Neural cell (in vitro differentiated cells): ENCODE measurements around the gene GPR157. TPM values are rescaled to one million over a fixed set of nuclear protein-coding genes. Genes with fewer than 3 reads are reported as not detected.

Experiments
- H2AFZ ChIP-seq: fragments of 200-600, 300-800 bp; sonication (generic), shearing (Covaris generic); 2 replicates; pipeline ENCODE4 v1.6.0; 2014; ENCODE audit warnings: low read depth, mild to moderate bottlenecking, antibody characterized with exemption, low read length, moderate library complexity
- H3F3A ChIP-seq: fragments of 200-600 bp; shearing (Covaris generic); 2 replicates; pipeline ENCODE4 v1.6.1; 2016; ENCODE audit warnings: mild to moderate bottlenecking, moderate library complexity, mixed read lengths, antibody characterized with exemption, low read length; ENCODE audit not compliant: insufficient read depth, poor library complexity, severe bottlenecking
- H3K27ac ChIP-seq: fragments of 200-600, 300-800 bp; sonication (generic), shearing (Covaris generic); 2 replicates; pipeline ENCODE4 v1.5.1; 2014; ENCODE audit warnings: mild to moderate bottlenecking, low read length, moderate library complexity
- H3K27me3 ChIP-seq: fragments of 300-800, 200-600 bp; sonication (generic), shearing (Covaris generic); 2 replicates; pipeline ENCODE4 v1.6.0; 2014; ENCODE audit warnings: mild to moderate bottlenecking, low read depth, low read length, moderate library complexity; ENCODE audit not compliant: insufficient read depth
- H3K36me3 ChIP-seq: fragments of 300-800, 200-600 bp; sonication (generic), shearing (Covaris generic); 2 replicates; pipeline ENCODE4 v1.5.1; 2014; ENCODE audit warnings: mild to moderate bottlenecking, antibody characterized with exemption, low read length, moderate library complexity; ENCODE audit not compliant: insufficient read depth
- H3K4me2 ChIP-seq: fragments of 300-800, 200-600 bp; sonication (generic), shearing (Covaris generic); 2 replicates; pipeline ENCODE4 v1.6.0; 2014; ENCODE audit warnings: mild to moderate bottlenecking, low read length
- H3K4me3 ChIP-seq: fragments of 300-800, 200-600 bp; sonication (generic), shearing (Covaris generic); 2 replicates; pipeline ENCODE4 v1.5.1; 2014; ENCODE audit warnings: mild to moderate bottlenecking, low read length, moderate library complexity
- H3K79me2 ChIP-seq: fragments of 200-600 bp; shearing (Covaris generic); replicated peaks from 2 replicates; pipeline ENCODE4 v1.6.0; 2014; ENCODE audit warnings: mild to moderate bottlenecking, low read length, moderate library complexity; ENCODE audit not compliant: insufficient read depth
- H3K9ac ChIP-seq: fragments of 300-800, 200-600 bp; sonication (generic), shearing (Covaris generic); 2 replicates; pipeline ENCODE4 v1.6.1; 2016; ENCODE audit warnings: mild to moderate bottlenecking, low read length, mixed read lengths
- H3K9me2 ChIP-seq: fragments of 200-600 bp; shearing (Covaris generic); 2 replicates; pipeline ENCODE4 v1.6.1; 2016; ENCODE audit warnings: mild to moderate bottlenecking, low read length, mixed read lengths; ENCODE audit not compliant: insufficient read depth
- H3K9me3 ChIP-seq: fragments of 200-600, 300-800 bp; sonication (generic), shearing (Covaris generic); 2 replicates; pipeline ENCODE4 v1.6.1; 2016; ENCODE audit warnings: mild to moderate bottlenecking, mixed run types, low read length, moderate library complexity, mixed read lengths
- H4K20me1 ChIP-seq: fragments of 200-600 bp; shearing (Covaris generic); 2 replicates; pipeline ENCODE4 v1.6.1; 2016; ENCODE audit warnings: mild to moderate bottlenecking, mixed run types; ENCODE audit not compliant: insufficient read depth
- CTCF ChIP-seq: fragments of 450-650 bp; IDR thresholded peaks from 2 replicates; pipeline ENCODE4 v1.5.1; 2014; ENCODE audit warnings: antibody characterized with exemption, mild to moderate bottlenecking, moderate library complexity; ENCODE audit not compliant: poor library complexity, severe bottlenecking
- EP300 ChIP-seq: fragments of 450-650 bp; conservative IDR thresholded peaks from 2 replicates; pipeline ENCODE4 v1.6.1; 2014; ENCODE audit warnings: antibody characterized with exemption, mild to moderate bottlenecking, moderate library complexity; ENCODE audit not compliant: poor library complexity, severe bottlenecking
- EZH2 ChIP-seq: fragments of 200-600, 300-800 bp; shearing (Covaris generic), sonication (generic); IDR thresholded peaks from 2 replicates; pipeline ENCODE4 v1.6.1; 2014; ENCODE audit warnings: antibody characterized with exemption, low read length, borderline replicate concordance, mild to moderate bottlenecking; ENCODE audit not compliant: insufficient read depth, poor library complexity, severe bottlenecking
- MXI1 ChIP-seq: fragments of 450-650 bp; conservative IDR thresholded peaks from 2 replicates; pipeline ENCODE4 v1.6.1; 2014; ENCODE audit warnings: antibody characterized with exemption, mild to moderate bottlenecking; ENCODE audit not compliant: poor library complexity, severe bottlenecking
- POLR2AphosphoS5 ChIP-seq: IDR thresholded peaks from 2 replicates; pipeline ENCODE4 v1.6.1; 2012
- RAD21 ChIP-seq: fragments of 450-650 bp; conservative IDR thresholded peaks from 2 replicates; pipeline ENCODE4 v1.6.1; 2014; ENCODE audit warnings: antibody characterized with exemption, mild to moderate bottlenecking, moderate library complexity
- REST ChIP-seq: IDR thresholded peaks from 2 replicates; pipeline ENCODE4 v1.6.1; 2012; ENCODE audit warnings: borderline replicate concordance
- SMC3 ChIP-seq: fragments of 450-650 bp; conservative IDR thresholded peaks from 2 replicates; pipeline ENCODE4 v1.6.1; 2014; ENCODE audit warnings: antibody characterized with exemption, mild to moderate bottlenecking, moderate library complexity; ENCODE audit not compliant: poor library complexity
- TAF1 ChIP-seq: IDR thresholded peaks from 2 replicates; pipeline ENCODE4 v1.6.1; 2012; ENCODE audit warnings: low read depth
- polyA plus RNA-seq: library from polyadenylated mRNA; depleted of rRNA; stranded (reverse); fragments of >200 nt; gene quantifications from 2 replicates; pipeline ENCODE4 v1.2.3, GENCODE V29; 2014

GPR157 gene
- polyA plus RNA-seq, 1 donor from 2014 or later: not detected

- TF ChIP-seq EP300: no peak
- no peak for TF ChIP-seq REST
- no peak for TF ChIP-seq RAD21
- TF ChIP-seq MXI1: no peak
- no peak for TF ChIP-seq TAF1
- TF ChIP-seq SMC3: no peak
- no peak for TF ChIP-seq CTCF
- no peak for TF ChIP-seq POLR2AphosphoS5
- no peak for TF ChIP-seq EZH2
- H3K9ac ChIP-seq: no peak overlapping the region
- H3K27ac ChIP-seq: no peak overlapping the region
- no peaks in the 10 kb centered on the region for H3K9me3 ChIP-seq
- no peak overlapping the region for H3K4me2 ChIP-seq
- H3F3A ChIP-seq: no peaks in the 10 kb centered on the region
- H2AFZ ChIP-seq: no peak overlapping the region
- no peaks in the 10 kb centered on the region for H3K36me3 ChIP-seq
- H4K20me1 ChIP-seq: no peaks in the 10 kb centered on the region
- H3K4me3 ChIP-seq: no peak overlapping the region
- no peaks in the 10 kb centered on the region for H3K9me2 ChIP-seq
- H3K79me2 ChIP-seq: no peaks in the 10 kb centered on the region
- H3K27me3 ChIP-seq: no peaks in the 10 kb centered on the region
These were observed 38.7 kb upstream of the GPR157 start for GRCh38 chr1:9167638-9168037.

GRCh38 chr1:9166289-9167235 is 37.7 kb upstream of the GPR157 start:
- no peaks in the 10 kb centered on the region for H3K36me3 ChIP-seq
- no peak overlapping the region for H3K9ac ChIP-seq
- H3K27ac ChIP-seq: no peak overlapping the region
- H4K20me1 ChIP-seq: no peaks in the 10 kb centered on the region
- no peak overlapping the region for H3K4me2 ChIP-seq
- no peaks in the 10 kb centered on the region for H3K9me2 ChIP-seq
- H3K9me3 ChIP-seq: no peaks in the 10 kb centered on the region
- H3K27me3 ChIP-seq: no peaks in the 10 kb centered on the region
- H3F3A ChIP-seq: no peaks in the 10 kb centered on the region
- H2AFZ ChIP-seq: no peak overlapping the region
- no peak overlapping the region for H3K4me3 ChIP-seq
- no peaks in the 10 kb centered on the region for H3K79me2 ChIP-seq
- TF ChIP-seq REST: no peak
- TF ChIP-seq CTCF: no peak
- no peak for TF ChIP-seq POLR2AphosphoS5
- TF ChIP-seq RAD21: no peak
- TF ChIP-seq EP300: no peak
- no peak for TF ChIP-seq SMC3
- no peak for TF ChIP-seq TAF1
- TF ChIP-seq EZH2: no peak
- no peak for TF ChIP-seq MXI1
